GM18498 (cell line): ENCODE measurements around the gene MMP10.

ENCODE experiments used
- ATAC-seq: cut with Tn5 transposase; IDR thresholded peaks from one replicate; pipeline ENCODE4 v1.9.1; 2021; ENCODE audit warnings: mild to moderate bottlenecking, moderate library complexity; ENCODE audit not compliant: unreplicated experiment

The MMP10 gene

DNA sequence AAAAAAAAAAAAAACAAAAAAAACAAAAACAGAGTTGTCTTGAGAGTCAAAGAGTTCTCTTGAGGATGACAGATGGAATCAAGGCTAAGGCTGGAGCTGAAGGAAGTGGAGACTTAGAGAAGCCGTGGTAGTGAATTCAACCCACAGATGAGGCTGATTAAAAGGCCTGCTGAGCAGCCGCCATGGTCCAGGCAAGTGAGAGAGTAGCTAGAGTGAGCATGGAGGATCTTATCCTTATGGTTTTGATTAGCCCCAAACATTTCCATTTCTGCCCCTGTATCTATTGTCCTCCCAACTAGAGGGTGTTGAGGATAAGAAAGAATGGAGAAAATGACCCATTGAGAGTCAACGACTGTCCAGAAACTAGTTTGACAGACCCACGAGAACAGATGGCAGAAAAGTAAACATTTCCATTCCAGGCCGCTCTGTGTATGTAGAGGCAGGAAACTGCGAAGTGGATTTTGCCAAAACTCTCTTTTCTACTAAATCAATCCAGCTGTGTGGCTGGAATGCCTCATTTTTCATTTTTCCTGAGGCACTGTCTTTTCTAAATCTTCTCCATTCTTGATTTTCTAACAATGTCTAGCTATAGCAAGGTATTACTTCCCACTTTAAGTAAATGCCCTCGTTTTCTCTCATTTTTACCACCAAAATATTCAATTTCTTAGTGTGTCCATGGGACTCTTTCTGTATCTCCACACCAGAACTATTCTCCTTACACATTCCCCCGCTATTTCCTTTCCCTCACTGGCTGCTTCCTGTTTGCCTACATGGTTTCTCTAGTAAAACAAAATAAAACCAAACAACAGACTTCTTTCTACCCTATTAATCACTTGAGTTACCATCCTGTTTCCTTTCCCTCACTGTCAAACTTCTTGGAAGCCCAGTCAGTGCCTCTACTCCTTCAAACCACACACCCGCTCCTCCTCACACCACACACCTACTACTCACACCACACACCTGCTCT is 50.3 kb downstream of the MMP10 start:
- no peak for ATAC-seq

DNA sequence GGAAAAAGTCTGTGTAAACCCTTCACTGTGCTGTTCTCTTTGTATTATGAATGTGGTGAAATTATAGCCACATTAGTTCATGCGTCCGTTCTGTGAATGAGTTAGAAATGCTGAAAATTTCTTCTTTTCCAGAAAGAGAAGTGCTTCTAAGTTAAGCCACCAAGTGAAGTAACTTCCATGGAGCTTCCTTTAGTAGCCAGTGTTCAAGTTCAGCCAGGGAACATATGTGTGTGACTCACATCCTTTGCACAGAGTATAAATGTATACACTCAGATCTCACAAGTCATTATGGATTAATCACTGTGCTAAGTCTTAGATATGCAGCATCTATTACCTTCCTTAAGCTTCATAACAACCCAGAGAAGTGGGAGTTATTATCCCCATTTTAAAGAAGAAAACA is 52.5 kb downstream of the MMP10 start:
- no peak for ATAC-seq

DNA sequence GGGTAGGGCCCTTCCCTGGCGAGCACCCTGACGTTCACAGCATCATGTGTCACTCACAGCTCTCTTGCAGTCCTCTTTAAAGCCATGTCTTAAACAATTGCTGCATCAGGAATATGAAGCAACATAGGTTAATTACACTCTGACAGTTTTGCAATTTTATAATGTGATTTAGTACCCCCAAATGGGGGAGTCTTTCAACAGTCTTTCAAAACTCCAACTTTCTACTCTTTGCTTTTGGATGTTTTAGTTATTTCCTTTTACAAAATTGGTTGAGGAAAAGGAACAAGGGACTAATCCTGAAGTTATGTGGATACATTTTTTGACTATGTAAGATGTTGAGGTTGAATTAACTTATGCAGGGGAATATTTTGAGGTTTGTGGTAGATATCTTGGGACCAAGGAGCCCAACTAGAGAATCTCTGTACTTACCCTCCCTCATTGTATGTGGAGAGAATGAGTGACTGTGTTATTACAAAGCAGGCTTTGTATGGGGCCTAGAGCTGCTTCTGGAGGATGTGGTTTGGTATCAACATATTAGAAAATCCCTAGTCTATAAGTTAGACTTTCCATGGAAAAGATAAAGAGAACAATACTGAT is 55.4 kb downstream of the MMP10 start, which contains the start of gene MMP8:
MMP8 (minus strand) TSS at position 51 of the 597 bp plus-strand sequence. CDS start 99 bp downstream, outside the sequence.
- ATAC-seq: no peak

DNA sequence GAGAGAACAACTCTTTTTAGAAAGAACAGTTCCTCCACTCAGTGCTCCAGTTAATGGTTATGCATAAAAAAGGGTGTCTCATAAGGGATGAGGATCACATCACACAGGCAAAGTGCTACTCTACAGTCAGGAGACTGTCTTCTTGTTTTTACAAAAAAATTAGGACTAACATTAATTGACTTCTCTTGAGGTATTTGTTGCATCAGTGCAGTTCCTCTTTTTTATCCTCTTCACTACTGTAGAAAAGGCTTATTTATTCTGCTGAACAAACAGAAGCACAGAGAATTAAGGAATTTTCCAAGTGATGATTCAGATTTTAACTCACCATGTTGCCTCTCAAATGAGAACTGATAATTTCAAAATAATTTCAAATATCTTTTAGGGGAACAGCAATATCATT is 57.6 kb downstream of the MMP10 start:
- no peak for ATAC-seq
